Keratinocyte (primary cell): ENCODE results near the gene SCARB1.

Experiments
- EZH2 ChIP-seq: IDR thresholded peaks from one replicate; pipeline ENCODE4 v1.6.1; 2012; ENCODE audit warnings: inconsistent platforms, mild to moderate bottlenecking, low read length, moderate library complexity
- TF ChIP-seq, protein P1 (sequence below), 3 experiments: IDR thresholded peaks in 1 of 3; conservative IDR thresholded peaks in 1 of 3; optimal IDR thresholded peaks in 1 of 3; 2 replicates in 2 of 3; 3 replicates in 1 of 3; pipeline versions ENCODE3 to v1.5.1; 2011; ENCODE audit warnings: low read length in 3 of 3, mild to moderate bottlenecking in 3 of 3, moderate library complexity in 2 of 3, control low read depth in 1 of 3, inconsistent platforms in 1 of 3; ENCODE audit not compliant: insufficient read depth in 2 of 3; ENCODE audit errors: extremely low read depth in 1 of 3

DNA sequence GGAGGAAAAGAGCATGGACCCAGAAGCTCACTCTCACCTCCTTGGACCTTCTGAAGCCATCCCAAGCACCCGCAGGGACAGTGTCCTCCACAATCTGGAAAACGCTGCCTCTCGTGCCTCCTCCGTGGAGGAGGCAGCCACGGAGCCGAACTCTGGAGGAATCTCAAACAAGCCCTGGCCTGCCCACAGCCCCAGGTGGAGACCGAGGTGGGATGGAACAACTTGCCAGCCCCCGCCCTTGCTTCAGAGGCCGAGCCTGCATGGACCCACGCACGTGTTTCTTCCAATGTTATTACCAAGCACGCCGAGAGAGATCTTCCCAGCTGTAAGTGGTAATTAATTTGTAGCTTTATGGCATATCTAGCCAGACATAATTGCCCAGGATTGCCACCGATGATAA is 61.3 kb downstream of the SCARB1 start:
- TF ChIP-seq, protein P1, sequence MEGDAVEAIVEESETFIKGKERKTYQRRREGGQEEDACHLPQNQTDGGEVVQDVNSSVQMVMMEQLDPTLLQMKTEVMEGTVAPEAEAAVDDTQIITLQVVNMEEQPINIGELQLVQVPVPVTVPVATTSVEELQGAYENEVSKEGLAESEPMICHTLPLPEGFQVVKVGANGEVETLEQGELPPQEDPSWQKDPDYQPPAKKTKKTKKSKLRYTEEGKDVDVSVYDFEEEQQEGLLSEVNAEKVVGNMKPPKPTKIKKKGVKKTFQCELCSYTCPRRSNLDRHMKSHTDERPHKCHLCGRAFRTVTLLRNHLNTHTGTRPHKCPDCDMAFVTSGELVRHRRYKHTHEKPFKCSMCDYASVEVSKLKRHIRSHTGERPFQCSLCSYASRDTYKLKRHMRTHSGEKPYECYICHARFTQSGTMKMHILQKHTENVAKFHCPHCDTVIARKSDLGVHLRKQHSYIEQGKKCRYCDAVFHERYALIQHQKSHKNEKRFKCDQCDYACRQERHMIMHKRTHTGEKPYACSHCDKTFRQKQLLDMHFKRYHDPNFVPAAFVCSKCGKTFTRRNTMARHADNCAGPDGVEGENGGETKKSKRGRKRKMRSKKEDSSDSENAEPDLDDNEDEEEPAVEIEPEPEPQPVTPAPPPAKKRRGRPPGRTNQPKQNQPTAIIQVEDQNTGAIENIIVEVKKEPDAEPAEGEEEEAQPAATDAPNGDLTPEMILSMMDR (optimal IDR thresholded peaks at IDR 0.05 in 1 of 3, IDR thresholded peaks at IDR 0.05 in 1 of 3, conservative IDR thresholded peaks at IDR 0.05 in 1 of 3; ENCODE audit: extremely low read depth in 1 of 3, insufficient read depth in 2 of 3, low read length in 3 of 3): no peak
- TF ChIP-seq EZH2: no peak
